Measurements from ENCODE around the gene S100A6. TPM values are rescaled to one million over a fixed set of nuclear protein-coding genes. Genes with fewer than 3 reads are reported as not detected.
A peak's percentile ranks its signal among the peaks of the same experiment; 100 is the strongest.

S100A6 gene
- total and polyA plus RNA-seq, 4 donors = 165 to 10,136 (median 2,002) TPM

- no peak for ATAC-seq (ENCODE audit: insufficient read depth, low FRiP score)
- H3K4me3 ChIP-seq = peak overlapping the region; percentile 87
- no peak for TF ChIP-seq CTCF (IDR thresholded peaks at IDR 0.05; ENCODE audit: control extremely low read depth, extremely low read depth)
- WGBS, 2 donors = 65 to 83% methylated on average over 3 of the region's 3 CpGs
- peaks cover 0 to 3% (median 0%) of the 10 kb centered on the region in 4 donors for H3K36me3 ChIP-seq (ENCODE audit: control insufficient read depth in 4 of 4, insufficient read depth in 4 of 4, low read length in 4 of 4)
- no peaks in the 10 kb centered on the region for H3K27me3 ChIP-seq (ENCODE audit: control insufficient read depth in 3 of 3, insufficient read depth in 3 of 3, low read length in 2 of 3)
- no peaks in the 10 kb centered on the region for H3K9me3 ChIP-seq (ENCODE audit: control insufficient read depth in 4 of 4, insufficient read depth in 3 of 4, low read length in 3 of 4)
- no peak for DNase-seq
- peaks cover 0 to 32% (median 16%) of the 10 kb centered on the region in 5 donors for H3K4me1 ChIP-seq (ENCODE audit: control insufficient read depth in 5 of 5, insufficient read depth in 5 of 5, low read length in 5 of 5)
- peak overlapping the region in 1 of 2 donors; percentile 16 for H3K9ac ChIP-seq (ENCODE audit: insufficient read depth in 1 of 2, low read length in 2 of 2)
- peak overlapping the region; percentile 88 to 99 for H3K27ac ChIP-seq (ENCODE audit: low read depth in 1 of 2, low read length in 1 of 2)
Measured at GRCh38 chr1:153534925-153535241, 908 bp downstream of the S100A6 start.

- no peak for TF ChIP-seq CTCF (IDR thresholded peaks at IDR 0.05; ENCODE audit: control extremely low read depth, extremely low read depth)
- Histone ChIP-seq H3K9me3 (ENCODE audit: control insufficient read depth in 4 of 4, insufficient read depth in 3 of 4, low read length in 3 of 4) (no peaks in the 10 kb centered on the region), H3K27me3 (ENCODE audit: control insufficient read depth in 3 of 3, insufficient read depth in 3 of 3, low read length in 2 of 3) (no peaks in the 10 kb centered on the region), H3K4me1 (ENCODE audit: control insufficient read depth in 5 of 5, insufficient read depth in 5 of 5, low read length in 5 of 5) (peaks cover 0 to 32% (median 16%) of the 10 kb centered on the region in 5 donors), H3K27ac (ENCODE audit: low read depth in 1 of 2, low read length in 1 of 2) (peak overlapping the region; percentile 88 to 99), H3K4me3 (peak overlapping the region; percentile 87), H3K9ac (ENCODE audit: insufficient read depth in 1 of 2, low read length in 2 of 2) (no peak overlapping the region), H3K36me3 (ENCODE audit: control insufficient read depth in 4 of 4, insufficient read depth in 4 of 4, low read length in 4 of 4) (peaks cover 0 to 3% (median 0%) of the 10 kb centered on the region in 4 donors)
- DNase-seq = no peak
- WGBS, 2 donors = 59 to 90% methylated on average over 7 of the region's 7 CpGs
- no peak for ATAC-seq (ENCODE audit: insufficient read depth, low FRiP score)
Measured at GRCh38 chr1:153534226-153534924, 1.4 kb downstream of the S100A6 start.

GRCh38 chr1:153533689-153534201 is 2.0 kb downstream of the S100A6 start:
- WGBS, 2 donors = 34 to 64% methylated on average over 13 of the region's 13 CpGs
- TF ChIP-seq CTCF (IDR thresholded peaks at IDR 0.05; ENCODE audit: control extremely low read depth, extremely low read depth) = no peak
- Histone ChIP-seq H3K27ac (ENCODE audit: low read depth in 1 of 2, low read length in 1 of 2) (peak overlapping the region; percentile 52 to 99), H3K36me3 (ENCODE audit: control insufficient read depth in 4 of 4, insufficient read depth in 4 of 4, low read length in 4 of 4) (peaks cover 0 to 3% (median 0%) of the 10 kb centered on the region in 4 donors), H3K4me3 (peak overlapping the region; percentile 32), H3K9ac (ENCODE audit: insufficient read depth in 1 of 2, low read length in 2 of 2) (no peak overlapping the region), H3K27me3 (ENCODE audit: control insufficient read depth in 3 of 3, insufficient read depth in 3 of 3, low read length in 2 of 3) (no peaks in the 10 kb centered on the region), H3K9me3 (ENCODE audit: control insufficient read depth in 4 of 4, insufficient read depth in 3 of 4, low read length in 3 of 4) (no peaks in the 10 kb centered on the region), H3K4me1 (ENCODE audit: control insufficient read depth in 5 of 5, insufficient read depth in 5 of 5, low read length in 5 of 5) (peaks cover 0 to 32% (median 16%) of the 10 kb centered on the region in 5 donors)
- DNase-seq (no peak), ATAC-seq (ENCODE audit: insufficient read depth, low FRiP score) (peak; percentile 9)
